A673 (cell line): ENCODE measurements around the gene SPP1.

Experiments
- EZH2 ChIP-seq: fragments of 200-600 bp; sonication (generic); IDR thresholded peaks from 2 replicates; pipeline ENCODE4 v1.6.1; 2017; ENCODE audit warnings: borderline replicate concordance, low read depth, mild to moderate bottlenecking, mixed read lengths, antibody characterized with exemption, low read length; ENCODE audit not compliant: poor library complexity, severe bottlenecking
- TF ChIP-seq, protein P1 (sequence below): fragments of 300-800, 200-600 bp; sonication (generic); conservative IDR thresholded peaks from 2 replicates; pipeline ENCODE4 v1.5.1; 2017; ENCODE audit warnings: low read depth, mild to moderate bottlenecking, antibody characterized with exemption, low read length, moderate library complexity, mixed read lengths

- TF ChIP-seq, protein P1, sequence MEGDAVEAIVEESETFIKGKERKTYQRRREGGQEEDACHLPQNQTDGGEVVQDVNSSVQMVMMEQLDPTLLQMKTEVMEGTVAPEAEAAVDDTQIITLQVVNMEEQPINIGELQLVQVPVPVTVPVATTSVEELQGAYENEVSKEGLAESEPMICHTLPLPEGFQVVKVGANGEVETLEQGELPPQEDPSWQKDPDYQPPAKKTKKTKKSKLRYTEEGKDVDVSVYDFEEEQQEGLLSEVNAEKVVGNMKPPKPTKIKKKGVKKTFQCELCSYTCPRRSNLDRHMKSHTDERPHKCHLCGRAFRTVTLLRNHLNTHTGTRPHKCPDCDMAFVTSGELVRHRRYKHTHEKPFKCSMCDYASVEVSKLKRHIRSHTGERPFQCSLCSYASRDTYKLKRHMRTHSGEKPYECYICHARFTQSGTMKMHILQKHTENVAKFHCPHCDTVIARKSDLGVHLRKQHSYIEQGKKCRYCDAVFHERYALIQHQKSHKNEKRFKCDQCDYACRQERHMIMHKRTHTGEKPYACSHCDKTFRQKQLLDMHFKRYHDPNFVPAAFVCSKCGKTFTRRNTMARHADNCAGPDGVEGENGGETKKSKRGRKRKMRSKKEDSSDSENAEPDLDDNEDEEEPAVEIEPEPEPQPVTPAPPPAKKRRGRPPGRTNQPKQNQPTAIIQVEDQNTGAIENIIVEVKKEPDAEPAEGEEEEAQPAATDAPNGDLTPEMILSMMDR: no peak
- TF ChIP-seq EZH2: no peak
Measured at GRCh38 chr4:87946766-87947165, 28.7 kb upstream of the SPP1 start.
